ENCODE measurements around the gene MOB4.

DNA sequence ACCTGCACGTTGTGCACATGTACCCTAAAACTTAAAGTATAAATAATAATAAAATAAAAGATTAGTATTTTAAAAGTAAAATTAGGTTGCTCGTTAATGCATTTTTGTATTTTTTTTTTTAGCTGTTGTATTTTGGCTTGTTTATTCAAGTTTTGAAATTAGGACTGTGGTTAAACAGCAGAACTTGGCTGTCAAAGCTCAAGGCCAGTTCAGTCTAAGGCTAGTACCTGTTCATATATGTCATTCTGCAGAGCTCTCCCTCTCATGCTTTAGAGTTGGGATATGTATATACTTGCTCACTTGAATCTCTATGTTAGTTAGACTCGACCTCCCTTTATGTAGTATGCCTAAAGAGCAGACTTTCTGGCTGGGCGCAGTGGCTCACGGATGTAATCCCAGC, 32.7 kb downstream of the MOB4 start:
- TF ChIP-seq, protein P1, sequence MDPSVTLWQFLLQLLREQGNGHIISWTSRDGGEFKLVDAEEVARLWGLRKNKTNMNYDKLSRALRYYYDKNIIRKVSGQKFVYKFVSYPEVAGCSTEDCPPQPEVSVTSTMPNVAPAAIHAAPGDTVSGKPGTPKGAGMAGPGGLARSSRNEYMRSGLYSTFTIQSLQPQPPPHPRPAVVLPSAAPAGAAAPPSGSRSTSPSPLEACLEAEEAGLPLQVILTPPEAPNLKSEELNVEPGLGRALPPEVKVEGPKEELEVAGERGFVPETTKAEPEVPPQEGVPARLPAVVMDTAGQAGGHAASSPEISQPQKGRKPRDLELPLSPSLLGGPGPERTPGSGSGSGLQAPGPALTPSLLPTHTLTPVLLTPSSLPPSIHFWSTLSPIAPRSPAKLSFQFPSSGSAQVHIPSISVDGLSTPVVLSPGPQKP (IDR thresholded peaks at IDR 0.05; ENCODE audit: low read depth, low read length), result no peak
- TF ChIP-seq GABPA (IDR thresholded peaks at IDR 0.05; ENCODE audit: low read depth) (no peak), SMAD5 (IDR thresholded peaks at IDR 0.05; ENCODE audit: low read depth) (no peak), BHLHE40 (IDR thresholded peaks at IDR 0.05; ENCODE audit: borderline replicate concordance in 1 of 2, low read depth in 2 of 2, low read length in 1 of 2) (no peak), EGR1 (IDR thresholded peaks at IDR 0.05; ENCODE audit: borderline replicate concordance in 1 of 2, low read depth in 2 of 2, low read length in 2 of 2) (no peak), RAD21 (IDR thresholded peaks at IDR 0.05; ENCODE audit: insufficient read depth, low read depth, low read length) (no peak), POLR2AphosphoS5 (IDR thresholded peaks at IDR 0.05; ENCODE audit: low read length) (no peak), BACH1 (IDR thresholded peaks at IDR 0.05; ENCODE audit: borderline replicate concordance) (no peak), TCF12 (IDR thresholded peaks at IDR 0.05; ENCODE audit: low read depth, low read length) (no peak), JUNB (IDR thresholded peaks at IDR 0.05) (no peak), POLR2A (IDR thresholded peaks at IDR 0.05; ENCODE audit: low read depth, low read length) (no peak), BRCA1 (IDR thresholded peaks at IDR 0.05; ENCODE audit: low read depth, low read length) (no peak)
- TF ChIP-seq, protein P2, sequence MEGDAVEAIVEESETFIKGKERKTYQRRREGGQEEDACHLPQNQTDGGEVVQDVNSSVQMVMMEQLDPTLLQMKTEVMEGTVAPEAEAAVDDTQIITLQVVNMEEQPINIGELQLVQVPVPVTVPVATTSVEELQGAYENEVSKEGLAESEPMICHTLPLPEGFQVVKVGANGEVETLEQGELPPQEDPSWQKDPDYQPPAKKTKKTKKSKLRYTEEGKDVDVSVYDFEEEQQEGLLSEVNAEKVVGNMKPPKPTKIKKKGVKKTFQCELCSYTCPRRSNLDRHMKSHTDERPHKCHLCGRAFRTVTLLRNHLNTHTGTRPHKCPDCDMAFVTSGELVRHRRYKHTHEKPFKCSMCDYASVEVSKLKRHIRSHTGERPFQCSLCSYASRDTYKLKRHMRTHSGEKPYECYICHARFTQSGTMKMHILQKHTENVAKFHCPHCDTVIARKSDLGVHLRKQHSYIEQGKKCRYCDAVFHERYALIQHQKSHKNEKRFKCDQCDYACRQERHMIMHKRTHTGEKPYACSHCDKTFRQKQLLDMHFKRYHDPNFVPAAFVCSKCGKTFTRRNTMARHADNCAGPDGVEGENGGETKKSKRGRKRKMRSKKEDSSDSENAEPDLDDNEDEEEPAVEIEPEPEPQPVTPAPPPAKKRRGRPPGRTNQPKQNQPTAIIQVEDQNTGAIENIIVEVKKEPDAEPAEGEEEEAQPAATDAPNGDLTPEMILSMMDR (IDR thresholded peaks at IDR 0.05 in 2 of 3, conservative IDR thresholded peaks at IDR 0.05 in 1 of 3; ENCODE audit: control insufficient read depth in 2 of 3, extremely low read depth in 1 of 3, insufficient read depth in 1 of 3, low read depth in 3 of 3, low read length in 3 of 3), result no peak
- TF ChIP-seq, protein P3, sequence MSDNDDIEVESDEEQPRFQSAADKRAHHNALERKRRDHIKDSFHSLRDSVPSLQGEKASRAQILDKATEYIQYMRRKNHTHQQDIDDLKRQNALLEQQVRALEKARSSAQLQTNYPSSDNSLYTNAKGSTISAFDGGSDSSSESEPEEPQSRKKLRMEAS (IDR thresholded peaks at IDR 0.05; ENCODE audit: low read depth, low read length), result no peak
